Measurements from ENCODE around the gene ENAH. TPM values are rescaled to one million over a fixed set of nuclear protein-coding genes. Genes with fewer than 3 reads are reported as not detected.

ENAH gene
- total and polyA plus RNA-seq, 2 donors (not counting 1 experiment from before 2014, with no cell fraction given): 1.3 to 1.6 TPM

DNA sequence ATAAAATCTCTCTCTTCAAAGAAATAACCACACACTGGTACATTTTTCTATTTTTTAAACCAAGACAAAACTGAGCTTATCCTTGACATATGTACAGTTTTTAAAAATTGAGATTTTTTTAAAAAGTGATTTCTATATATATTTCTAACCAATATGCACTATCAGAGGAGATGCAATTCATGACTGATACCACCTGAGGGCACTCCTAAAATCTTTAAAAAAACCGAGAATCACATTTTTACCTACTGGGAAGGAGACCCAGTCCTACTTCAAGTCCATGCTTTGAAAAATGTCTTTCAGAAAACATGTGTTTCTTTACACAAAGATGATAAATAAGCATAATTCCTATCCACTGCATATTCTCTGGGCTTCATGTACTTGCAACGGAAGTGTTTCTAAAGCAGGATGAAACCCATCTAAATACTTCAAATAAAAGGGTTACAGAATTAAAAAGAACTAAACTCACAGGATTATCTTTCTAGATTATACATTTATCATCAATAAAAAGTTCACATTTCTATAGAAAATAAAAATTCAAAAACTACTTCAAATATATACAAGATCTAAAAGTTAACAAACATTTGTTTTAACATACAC is 98.6 kb downstream of the ENAH start:
- H2AFZ ChIP-seq (ENCODE audit: insufficient read depth, low read depth, low read length, poor library complexity, severe bottlenecking): no peak overlapping the region
- H3K4me2 ChIP-seq (replicated peaks; ENCODE audit: low read depth, low read length, poor library complexity, severe bottlenecking): no peak overlapping the region
- intact Hi-C loops (cut with micrococcal nuclease): loop anchor here (1.0 to 10.0 kb wide), 4 partner anchors 74 to 422 kb away; no protein-coding TSS in a partner anchor
- no peak overlapping the region for H3K4me3 ChIP-seq (ENCODE audit: control extremely low read depth in 1 of 5, extremely low read depth in 1 of 5, insufficient read depth in 1 of 5, low read depth in 2 of 5, low read length in 4 of 5)
- H3K4me1 ChIP-seq (ENCODE audit: control insufficient read depth in 2 of 2, insufficient read depth in 2 of 2, low read length in 2 of 2): no peaks in the 10 kb centered on the region
- H3K27me3 ChIP-seq (replicated peaks in 1 of 4; ENCODE audit: control extremely low read depth in 1 of 4, control insufficient read depth in 3 of 4, insufficient read depth in 4 of 4, low read length in 3 of 4): no peaks in the 10 kb centered on the region
- ChIA-PET CTCF (interaction anchor here (0.9 to 2.2 kb wide), 11 partner anchors 9 to 423 kb away, joined by 3 to 11 read pairs (median 4); no protein-coding TSS in a partner anchor), POLR2A (no interaction called here)
- Mint-ChIP-seq H3K27me3 (peaks cover 3% of the 10 kb centered on the region), H3K9me3 (ENCODE audit: insufficient read depth) (peaks cover 2% of the 10 kb centered on the region), H3K27ac (no peak overlapping the region), H3K4me1 (no peaks in the 10 kb centered on the region), H3K4me3 (no peak overlapping the region)
- DNase-seq (peak; percentile 39), ATAC-seq (ENCODE audit: low read depth) (no peak)
- no peak overlapping the region for H3K27ac ChIP-seq (ENCODE audit: low read length in 2 of 2)
- peaks cover 0 to 3% (median 2%) of the 10 kb centered on the region in 3 donors for H3K9me3 ChIP-seq (ENCODE audit: control extremely low read depth in 1 of 3, control insufficient read depth in 2 of 3, insufficient read depth in 1 of 3, low read length in 2 of 3)
- no peak overlapping the region for H3K9ac ChIP-seq (ENCODE audit: low read length)
- no peaks in the 10 kb centered on the region for H4K20me1 ChIP-seq (ENCODE audit: control insufficient read depth, insufficient read depth, low read length, poor library complexity, severe bottlenecking)
- no peaks in the 10 kb centered on the region for H3K79me2 ChIP-seq (ENCODE audit: control insufficient read depth, insufficient read depth, low read length)
- 60% methylated on average over 1 of the region's 2 CpGs for WGBS (ENCODE audit: insufficient coverage)
- H3K36me3 ChIP-seq (replicated peaks in 1 of 2; ENCODE audit: control extremely low read depth in 1 of 2, control insufficient read depth in 1 of 2, extremely low read depth in 1 of 2, insufficient read depth in 2 of 2, low read length in 1 of 2): no peaks in the 10 kb centered on the region
- TF ChIP-seq EZH2 (IDR thresholded peaks at IDR 0.05; ENCODE audit: borderline replicate concordance, insufficient read depth, low read depth, low read length, poor library complexity, severe bottlenecking): no peak
- TF ChIP-seq, protein P1, sequence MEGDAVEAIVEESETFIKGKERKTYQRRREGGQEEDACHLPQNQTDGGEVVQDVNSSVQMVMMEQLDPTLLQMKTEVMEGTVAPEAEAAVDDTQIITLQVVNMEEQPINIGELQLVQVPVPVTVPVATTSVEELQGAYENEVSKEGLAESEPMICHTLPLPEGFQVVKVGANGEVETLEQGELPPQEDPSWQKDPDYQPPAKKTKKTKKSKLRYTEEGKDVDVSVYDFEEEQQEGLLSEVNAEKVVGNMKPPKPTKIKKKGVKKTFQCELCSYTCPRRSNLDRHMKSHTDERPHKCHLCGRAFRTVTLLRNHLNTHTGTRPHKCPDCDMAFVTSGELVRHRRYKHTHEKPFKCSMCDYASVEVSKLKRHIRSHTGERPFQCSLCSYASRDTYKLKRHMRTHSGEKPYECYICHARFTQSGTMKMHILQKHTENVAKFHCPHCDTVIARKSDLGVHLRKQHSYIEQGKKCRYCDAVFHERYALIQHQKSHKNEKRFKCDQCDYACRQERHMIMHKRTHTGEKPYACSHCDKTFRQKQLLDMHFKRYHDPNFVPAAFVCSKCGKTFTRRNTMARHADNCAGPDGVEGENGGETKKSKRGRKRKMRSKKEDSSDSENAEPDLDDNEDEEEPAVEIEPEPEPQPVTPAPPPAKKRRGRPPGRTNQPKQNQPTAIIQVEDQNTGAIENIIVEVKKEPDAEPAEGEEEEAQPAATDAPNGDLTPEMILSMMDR (IDR thresholded peaks at IDR 0.05): peak; percentile 78

DNA sequence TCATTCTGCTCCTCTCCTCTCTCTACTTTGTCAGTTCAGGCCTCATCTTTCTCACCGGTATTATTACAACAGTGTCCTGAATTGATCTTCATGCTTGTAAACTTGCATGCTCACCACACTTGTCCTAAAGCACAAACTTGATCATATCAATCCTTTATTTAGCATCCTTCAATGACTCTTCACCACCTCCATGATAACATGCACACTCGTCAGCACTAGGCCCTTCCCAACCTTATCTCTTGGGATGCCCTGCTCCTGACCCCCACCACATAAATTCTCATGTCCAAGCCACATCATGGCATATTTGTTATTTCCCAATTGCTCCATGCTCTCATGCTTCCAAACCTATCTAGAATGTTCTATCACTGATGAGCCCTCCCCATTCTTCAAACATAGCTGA is 103.1 kb downstream of the ENAH start:
- POLR2A ChIA-PET: no interaction called here

More for the DNA sequence above, 103.1 kb downstream of the ENAH start:
- intact Hi-C loops (cut with micrococcal nuclease): loop anchor here (10.0 kb wide), 2 partner anchors 105 to 365 kb away; partner anchors contain the start of gene ENAH
- H3K4me2 ChIP-seq (replicated peaks; ENCODE audit: low read depth, low read length, poor library complexity, severe bottlenecking): no peak overlapping the region
- H3K27me3 ChIP-seq (replicated peaks in 1 of 4; ENCODE audit: control extremely low read depth in 1 of 4, control insufficient read depth in 3 of 4, insufficient read depth in 4 of 4, low read length in 3 of 4): no peaks in the 10 kb centered on the region
- no peaks in the 10 kb centered on the region for H3K4me1 Mint-ChIP-seq
- no peaks in the 10 kb centered on the region for H3K9me3 Mint-ChIP-seq (ENCODE audit: insufficient read depth)
- no peak overlapping the region for H2AFZ ChIP-seq (ENCODE audit: insufficient read depth, low read depth, low read length, poor library complexity, severe bottlenecking)
- no peak overlapping the region for H3K27ac ChIP-seq (ENCODE audit: low read length in 2 of 2)
- H4K20me1 ChIP-seq (ENCODE audit: control insufficient read depth, insufficient read depth, low read length, poor library complexity, severe bottlenecking): no peaks in the 10 kb centered on the region
- WGBS (ENCODE audit: insufficient coverage): 95% methylated on average over 2 of the region's 2 CpGs
- no peaks in the 10 kb centered on the region for H3K4me1 ChIP-seq (ENCODE audit: control insufficient read depth in 2 of 2, insufficient read depth in 2 of 2, low read length in 2 of 2)
- no peak overlapping the region for H3K4me3 ChIP-seq (ENCODE audit: control extremely low read depth in 1 of 5, extremely low read depth in 1 of 5, insufficient read depth in 1 of 5, low read depth in 2 of 5, low read length in 4 of 5)
- H3K9me3 ChIP-seq (ENCODE audit: control extremely low read depth in 1 of 3, control insufficient read depth in 2 of 3, insufficient read depth in 1 of 3, low read length in 2 of 3): no peaks in the 10 kb centered on the region
- no peak for ATAC-seq (ENCODE audit: low read depth)
- no peak for TF ChIP-seq EZH2 (IDR thresholded peaks at IDR 0.05; ENCODE audit: borderline replicate concordance, insufficient read depth, low read depth, low read length, poor library complexity, severe bottlenecking)
- TF ChIP-seq, protein P1 (IDR thresholded peaks at IDR 0.05): no peak
- H3K36me3 ChIP-seq (replicated peaks in 1 of 2; ENCODE audit: control extremely low read depth in 1 of 2, control insufficient read depth in 1 of 2, extremely low read depth in 1 of 2, insufficient read depth in 2 of 2, low read length in 1 of 2): no peaks in the 10 kb centered on the region
- no peak overlapping the region for H3K4me3 Mint-ChIP-seq
- H3K79me2 ChIP-seq (ENCODE audit: control insufficient read depth, insufficient read depth, low read length): no peaks in the 10 kb centered on the region
- H3K27me3 Mint-ChIP-seq: peaks cover 3% of the 10 kb centered on the region
- H3K27ac Mint-ChIP-seq: no peak overlapping the region
- DNase-seq: no peak
- CTCF ChIA-PET: no interaction called here
- H3K9ac ChIP-seq (ENCODE audit: low read length): no peak overlapping the region

All from B cell (primary cell).